GM19395 (cell line): ENCODE measurements around the gene TBC1D3L.
"Not testable (repeated sequence)": the region's sequence is repeated elsewhere in the genome, so short reads cannot be mapped to it uniquely, and the experiment has no call there.

Experiments
- ATAC-seq: cut with Tn5 transposase; IDR thresholded peaks from one replicate; pipeline ENCODE4 v1.9.1; 2021; ENCODE audit warnings: mild to moderate bottlenecking, moderate library complexity; ENCODE audit not compliant: unreplicated experiment

Gene TBC1D3L

DNA sequence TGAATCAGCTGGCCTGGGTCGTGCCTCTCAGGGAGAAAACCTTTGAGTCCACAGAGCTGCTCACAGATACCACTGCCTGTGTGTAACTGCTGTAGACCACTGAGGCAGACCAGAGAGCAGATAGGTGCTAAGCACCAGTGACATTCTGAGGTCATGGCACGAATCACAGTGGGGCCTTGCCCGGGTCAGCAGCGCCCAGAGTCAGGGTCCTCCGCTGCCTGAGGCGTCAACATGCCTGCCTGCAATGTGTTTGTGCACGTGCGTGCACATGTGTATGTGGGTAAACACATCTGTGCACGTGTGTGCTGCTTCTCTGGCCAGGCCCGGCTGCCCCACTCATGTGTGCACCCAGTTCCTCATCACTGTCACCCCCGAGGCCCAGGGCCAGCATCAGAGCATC is at the start of gene TBC1D3L:
Gene TBC1D3L (minus strand): TSS at position 101 of the 400 bp plus-strand sequence. CDS start 1,540 bp downstream, outside the sequence.
- ATAC-seq, result not testable (repeated sequence)

- ATAC-seq, result not testable (repeated sequence)
Observed at GRCh38 chr17:38003676-38004075, 14.8 kb upstream of the TBC1D3L start, which contains the start of gene TBC1D3D. TBC1D3D (plus strand) TSS chr17:38003976; CDS start chr17:38005561, 1,585 bp downstream.
